ENCODE measurements around the gene TOR1A. TPM values are rescaled to one million over a fixed set of nuclear protein-coding genes. Genes with fewer than 3 reads are reported as not detected.

The TOR1A gene
- total RNA-seq, 1 donor from 2014 or later: 11.0 TPM

- peak overlapping the region; percentile 59 for H3K27ac ChIP-seq (ENCODE audit: low read depth, low read length)
Observed at GRCh38 chr9:129823542-129823934, 398 bp downstream of the TOR1A start.

GRCh38 chr9:129822898-129823541 lies 916 bp downstream of the TOR1A start:
- Histone ChIP-seq H3K4me1 (ENCODE audit: control insufficient read depth in 3 of 3, insufficient read depth in 3 of 3, low read length in 3 of 3) (peaks cover 5 to 9% (median 6%) of the 10 kb centered on the region in 3 donors), H3K9me3 (ENCODE audit: control insufficient read depth in 3 of 3, low read length in 3 of 3) (no peaks in the 10 kb centered on the region), H3K4me3 (ENCODE audit: low read length in 3 of 3) (peak overlapping the region; percentile 65 to 75 (median 73)), H3K9ac (ENCODE audit: low read depth in 1 of 3, low read length in 3 of 3) (peak overlapping the region; percentile 43 to 73 (median 58)), H3K36me3 (ENCODE audit: control insufficient read depth in 3 of 3, insufficient read depth in 3 of 3, low read length in 3 of 3) (peaks cover 24 to 32% (median 24%) of the 10 kb centered on the region in 3 donors), H3K27me3 (ENCODE audit: control insufficient read depth in 3 of 3, insufficient read depth in 3 of 3, low read length in 3 of 3) (no peaks in the 10 kb centered on the region), H3K27ac (ENCODE audit: low read depth, low read length) (no peak overlapping the region)

More at GRCh38 chr9:129823542-129823934, 398 bp downstream of the TOR1A start:
- Histone ChIP-seq H3K9me3 (ENCODE audit: control insufficient read depth in 3 of 3, low read length in 3 of 3) (no peaks in the 10 kb centered on the region), H3K4me3 (ENCODE audit: low read length in 3 of 3) (peak overlapping the region; percentile 75 to 91 (median 91)), H3K36me3 (ENCODE audit: control insufficient read depth in 3 of 3, insufficient read depth in 3 of 3, low read length in 3 of 3) (peaks cover 21 to 30% (median 21%) of the 10 kb centered on the region in 3 donors), H3K27me3 (ENCODE audit: control insufficient read depth in 3 of 3, insufficient read depth in 3 of 3, low read length in 3 of 3) (no peaks in the 10 kb centered on the region), H3K9ac (ENCODE audit: low read depth in 1 of 3, low read length in 3 of 3) (peak overlapping the region; percentile 71 to 86 (median 72)), H3K4me1 (ENCODE audit: control insufficient read depth in 3 of 3, insufficient read depth in 3 of 3, low read length in 3 of 3) (peaks cover 5 to 9% (median 6%) of the 10 kb centered on the region in 3 donors)

- Histone ChIP-seq H3K27ac (ENCODE audit: low read depth, low read length) (no peak overlapping the region), H3K4me3 (ENCODE audit: low read length in 3 of 3) (no peak overlapping the region), H3K9me3 (ENCODE audit: control insufficient read depth in 3 of 3, low read length in 3 of 3) (no peaks in the 10 kb centered on the region), H3K4me1 (ENCODE audit: control insufficient read depth in 3 of 3, insufficient read depth in 3 of 3, low read length in 3 of 3) (no peaks in the 10 kb centered on the region), H3K27me3 (ENCODE audit: control insufficient read depth in 3 of 3, insufficient read depth in 3 of 3, low read length in 3 of 3) (no peaks in the 10 kb centered on the region), H3K36me3 (ENCODE audit: control insufficient read depth in 3 of 3, insufficient read depth in 3 of 3, low read length in 3 of 3) (peaks cover 57 to 68% (median 57%) of the 10 kb centered on the region in 3 donors), H3K9ac (ENCODE audit: low read depth in 1 of 3, low read length in 3 of 3) (no peak overlapping the region)
Observed at GRCh38 chr9:129816501-129817435, 7.2 kb downstream of the TOR1A start.

GRCh38 chr9:129815278-129815677 lies 8.7 kb downstream of the TOR1A start:
- no peaks in the 10 kb centered on the region for H3K4me1 ChIP-seq (ENCODE audit: control insufficient read depth in 3 of 3, insufficient read depth in 3 of 3, low read length in 3 of 3)
- no peaks in the 10 kb centered on the region for H3K9me3 ChIP-seq (ENCODE audit: control insufficient read depth in 3 of 3, low read length in 3 of 3)
- no peak overlapping the region for H3K9ac ChIP-seq (ENCODE audit: low read depth in 1 of 3, low read length in 3 of 3)
- H3K36me3 ChIP-seq (ENCODE audit: control insufficient read depth in 3 of 3, insufficient read depth in 3 of 3, low read length in 3 of 3): peaks cover 49 to 61% (median 59%) of the 10 kb centered on the region in 3 donors
- no peak overlapping the region for H3K4me3 ChIP-seq (ENCODE audit: low read length in 3 of 3)
- no peaks in the 10 kb centered on the region for H3K27me3 ChIP-seq (ENCODE audit: control insufficient read depth in 3 of 3, insufficient read depth in 3 of 3, low read length in 3 of 3)
- no peak overlapping the region for H3K27ac ChIP-seq (ENCODE audit: low read depth, low read length)

- Histone ChIP-seq H3K4me3 (ENCODE audit: low read length in 3 of 3) (no peak overlapping the region), H3K36me3 (ENCODE audit: control insufficient read depth in 3 of 3, insufficient read depth in 3 of 3, low read length in 3 of 3) (peaks cover 55 to 67% (median 63%) of the 10 kb centered on the region in 3 donors), H3K4me1 (ENCODE audit: control insufficient read depth in 3 of 3, insufficient read depth in 3 of 3, low read length in 3 of 3) (no peaks in the 10 kb centered on the region), H3K9ac (ENCODE audit: low read depth in 1 of 3, low read length in 3 of 3) (no peak overlapping the region), H3K27me3 (ENCODE audit: control insufficient read depth in 3 of 3, insufficient read depth in 3 of 3, low read length in 3 of 3) (no peaks in the 10 kb centered on the region), H3K9me3 (ENCODE audit: control insufficient read depth in 3 of 3, low read length in 3 of 3) (no peaks in the 10 kb centered on the region), H3K27ac (ENCODE audit: low read depth, low read length) (no peak overlapping the region)
Observed at GRCh38 chr9:129814432-129815223, 9.3 kb downstream of the TOR1A start.

- no peak overlapping the region for H3K9ac ChIP-seq (ENCODE audit: low read depth in 1 of 3, low read length in 3 of 3)
- no peak overlapping the region for H3K27ac ChIP-seq (ENCODE audit: low read depth, low read length)
- H3K4me3 ChIP-seq (ENCODE audit: low read length in 3 of 3): no peak overlapping the region
- H3K9me3 ChIP-seq (ENCODE audit: control insufficient read depth in 3 of 3, low read length in 3 of 3): no peaks in the 10 kb centered on the region
- no peaks in the 10 kb centered on the region for H3K4me1 ChIP-seq (ENCODE audit: control insufficient read depth in 3 of 3, insufficient read depth in 3 of 3, low read length in 3 of 3)
- no peaks in the 10 kb centered on the region for H3K27me3 ChIP-seq (ENCODE audit: control insufficient read depth in 3 of 3, insufficient read depth in 3 of 3, low read length in 3 of 3)
- H3K36me3 ChIP-seq (ENCODE audit: control insufficient read depth in 3 of 3, insufficient read depth in 3 of 3, low read length in 3 of 3): peaks cover 55 to 72% (median 70%) of the 10 kb centered on the region in 3 donors
Observed at GRCh38 chr9:129813661-129814060, 10.3 kb downstream of the TOR1A start.

- Histone ChIP-seq H3K9ac (ENCODE audit: low read depth in 1 of 3, low read length in 3 of 3) (no peak overlapping the region), H3K4me1 (ENCODE audit: control insufficient read depth in 3 of 3, insufficient read depth in 3 of 3, low read length in 3 of 3) (no peaks in the 10 kb centered on the region), H3K36me3 (ENCODE audit: control insufficient read depth in 3 of 3, insufficient read depth in 3 of 3, low read length in 3 of 3) (peaks cover 51 to 66% (median 64%) of the 10 kb centered on the region in 3 donors), H3K27ac (ENCODE audit: low read depth, low read length) (no peak overlapping the region), H3K9me3 (ENCODE audit: control insufficient read depth in 3 of 3, low read length in 3 of 3) (no peaks in the 10 kb centered on the region), H3K27me3 (ENCODE audit: control insufficient read depth in 3 of 3, insufficient read depth in 3 of 3, low read length in 3 of 3) (no peaks in the 10 kb centered on the region), H3K4me3 (ENCODE audit: low read length in 3 of 3) (no peak overlapping the region)
Observed at GRCh38 chr9:129812385-129812784, 11.6 kb downstream of the TOR1A start.

GRCh38 chr9:129811967-129812363 lies 12.0 kb downstream of the TOR1A start:
- H3K27ac ChIP-seq (ENCODE audit: low read depth, low read length): no peak overlapping the region
- H3K27me3 ChIP-seq (ENCODE audit: control insufficient read depth in 3 of 3, insufficient read depth in 3 of 3, low read length in 3 of 3): no peaks in the 10 kb centered on the region
- no peak overlapping the region for H3K9ac ChIP-seq (ENCODE audit: low read depth in 1 of 3, low read length in 3 of 3)
- no peaks in the 10 kb centered on the region for H3K9me3 ChIP-seq (ENCODE audit: control insufficient read depth in 3 of 3, low read length in 3 of 3)
- no peak overlapping the region for H3K4me3 ChIP-seq (ENCODE audit: low read length in 3 of 3)
- no peaks in the 10 kb centered on the region for H3K4me1 ChIP-seq (ENCODE audit: control insufficient read depth in 3 of 3, insufficient read depth in 3 of 3, low read length in 3 of 3)
- H3K36me3 ChIP-seq (ENCODE audit: control insufficient read depth in 3 of 3, insufficient read depth in 3 of 3, low read length in 3 of 3): peaks cover 52 to 67% (median 65%) of the 10 kb centered on the region in 3 donors

GRCh38 chr9:129810788-129811187 lies 13.1 kb downstream of the TOR1A start:
- H3K36me3 ChIP-seq (ENCODE audit: control insufficient read depth in 3 of 3, insufficient read depth in 3 of 3, low read length in 3 of 3): peaks cover 46 to 56% (median 56%) of the 10 kb centered on the region in 3 donors
- H3K4me1 ChIP-seq (ENCODE audit: control insufficient read depth in 3 of 3, insufficient read depth in 3 of 3, low read length in 3 of 3): no peaks in the 10 kb centered on the region
- no peaks in the 10 kb centered on the region for H3K9me3 ChIP-seq (ENCODE audit: control insufficient read depth in 3 of 3, low read length in 3 of 3)

More at GRCh38 chr9:129810788-129811187, 13.1 kb downstream of the TOR1A start:
- Histone ChIP-seq H3K27ac (ENCODE audit: low read depth, low read length) (no peak overlapping the region), H3K4me3 (ENCODE audit: low read length in 3 of 3) (no peak overlapping the region), H3K27me3 (ENCODE audit: control insufficient read depth in 3 of 3, insufficient read depth in 3 of 3, low read length in 3 of 3) (no peaks in the 10 kb centered on the region), H3K9ac (ENCODE audit: low read depth in 1 of 3, low read length in 3 of 3) (no peak overlapping the region)
